GM18508 (cell line): ENCODE data around the gene XKR3.
"Not testable (repeated sequence)": the region's sequence is repeated elsewhere in the genome, so short reads cannot be mapped to it uniquely, and the experiment has no call there.

Source experiments
- ATAC-seq: cut with Tn5 transposase; IDR thresholded peaks from one replicate; pipeline ENCODE4 v1.9.1; 2021; ENCODE audit warnings: moderate number of reproducible peaks; ENCODE audit not compliant: insufficient read depth, unreplicated experiment

Gene XKR3

DNA sequence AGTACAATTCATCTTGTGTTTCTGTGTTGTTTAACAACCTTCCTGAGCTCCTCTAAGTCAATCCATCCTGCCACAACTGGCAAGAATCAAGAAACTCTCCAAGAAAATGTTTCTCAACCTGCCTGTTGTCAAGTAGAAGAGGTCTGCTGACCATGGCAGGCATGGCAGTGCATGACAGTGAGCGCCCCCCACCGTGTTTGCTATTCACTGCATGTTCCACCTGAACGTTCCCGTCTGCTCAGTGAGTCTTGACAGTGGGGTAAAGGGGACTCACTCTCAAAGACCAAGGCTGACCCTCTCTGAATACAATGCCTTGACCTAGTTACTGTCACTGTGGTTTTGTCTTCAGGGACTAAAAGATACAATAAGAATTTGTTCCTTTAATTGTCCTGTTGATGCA lies 75.9 kb downstream of the XKR3 start:
- not testable (repeated sequence) for ATAC-seq

DNA sequence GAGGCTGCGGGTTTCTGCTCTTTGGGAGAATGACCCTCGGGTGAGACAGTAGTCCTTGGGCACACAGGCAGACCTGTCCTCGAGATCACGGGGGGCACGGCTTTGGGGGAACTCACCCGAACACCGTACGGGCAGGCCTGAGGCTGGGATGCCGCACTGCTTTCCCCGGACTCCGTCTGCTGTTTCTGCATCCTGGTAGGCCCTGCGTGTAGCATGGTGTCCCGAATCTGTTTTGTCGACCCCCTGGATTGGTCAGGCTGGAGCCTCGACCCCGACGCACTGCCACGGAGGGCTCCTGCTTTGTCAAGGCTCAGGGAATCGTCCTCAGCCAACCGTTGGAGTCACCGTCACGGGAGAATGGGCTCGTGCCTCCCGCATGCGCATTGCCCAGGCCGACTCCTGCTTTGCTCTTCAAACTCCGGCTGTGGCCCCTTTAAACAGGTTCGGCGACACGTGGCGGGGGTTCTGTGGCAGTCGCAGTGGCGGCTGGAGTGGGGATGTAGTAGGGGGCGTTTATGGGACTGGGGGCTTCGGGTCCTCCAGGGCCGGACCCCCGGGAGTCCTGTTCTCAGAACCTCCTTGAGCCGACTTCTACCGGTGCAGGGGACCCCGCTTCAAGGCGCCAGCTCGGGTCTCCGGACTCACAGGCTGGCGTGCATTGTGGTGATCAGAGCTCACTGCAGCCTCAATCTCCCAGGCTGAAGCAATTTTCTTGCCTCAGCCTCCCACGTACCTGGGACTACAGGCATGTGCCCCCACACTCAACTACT lies 76.9 kb downstream of the XKR3 start:
- not testable (repeated sequence) for ATAC-seq

DNA sequence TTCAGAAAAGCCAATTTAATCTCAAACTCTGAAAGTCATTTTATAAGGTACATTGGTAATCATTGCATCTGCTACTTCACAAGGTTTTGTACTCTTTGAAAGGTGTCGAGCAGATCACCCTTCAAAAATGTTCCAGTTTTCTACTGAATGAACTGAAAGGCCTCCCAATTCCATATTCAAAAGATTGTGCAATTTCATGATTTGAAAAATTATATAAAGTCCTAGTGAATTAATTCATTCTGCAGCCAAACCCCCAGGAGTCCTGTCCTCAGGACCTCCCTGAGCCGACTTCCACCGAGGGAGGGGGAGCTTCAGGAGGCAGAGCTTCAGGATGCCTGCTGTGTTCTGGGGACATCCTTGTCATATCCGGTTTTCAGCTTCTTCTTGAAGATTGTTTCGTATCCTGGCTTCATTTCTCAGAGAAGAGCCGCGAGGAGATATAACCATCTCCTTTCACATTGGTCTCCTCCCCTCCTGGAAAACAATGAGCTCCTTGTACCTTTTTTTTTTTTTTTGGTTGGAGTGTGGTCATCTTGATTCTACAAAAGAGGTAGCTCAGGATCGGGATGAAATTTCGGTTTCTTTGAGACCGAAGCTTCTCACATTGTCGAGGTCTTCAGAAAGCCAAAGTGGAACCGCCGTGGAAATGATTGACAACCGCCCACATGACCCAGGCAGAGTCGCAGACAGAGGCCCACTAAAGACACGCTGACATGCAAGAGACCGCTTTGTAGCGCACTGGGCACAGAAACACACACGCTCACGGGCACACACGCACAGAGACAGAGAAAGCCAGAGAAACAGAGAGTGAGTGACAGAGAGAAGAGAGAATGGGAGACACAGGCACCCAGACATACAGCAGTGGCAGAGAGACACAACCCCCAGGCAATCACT lies 77.7 kb downstream of the XKR3 start:
- ATAC-seq: not testable (repeated sequence)

DNA sequence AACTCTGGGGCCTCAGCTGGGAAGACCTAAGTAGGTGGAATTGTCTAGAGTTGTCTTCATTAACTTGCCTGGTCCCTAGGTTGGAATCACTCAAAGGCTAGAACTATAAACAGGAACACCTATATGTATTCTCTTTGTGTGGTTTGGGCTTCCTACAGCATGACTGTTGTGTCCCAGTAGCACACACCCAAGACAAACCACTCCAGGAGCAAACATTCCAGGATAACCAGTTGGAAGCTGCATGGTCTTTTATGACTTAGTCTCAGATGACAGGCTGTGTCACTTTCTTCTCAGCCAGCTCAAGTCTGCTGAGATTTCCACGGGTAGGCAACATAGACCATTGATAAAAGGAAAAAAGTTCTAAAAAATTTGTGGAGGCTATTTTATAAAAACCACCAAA lies 90.9 kb downstream of the XKR3 start:
- not testable (repeated sequence) for ATAC-seq
